CD14-positive monocyte (primary cell): ENCODE measurements around the gene C17orf50. TPM values are rescaled to one million over a fixed set of nuclear protein-coding genes. Genes with fewer than 3 reads are reported as not detected.

Experiments
- DNase-seq, 3 donors: peaks; one replicate each; pipeline ENCODE4 v3.0.0-alpha.2; 2011 to 2022
- H2AFZ ChIP-seq: 2 replicates; pipeline ENCODE4 v1.6.0; 2012; ENCODE audit warnings: mild to moderate bottlenecking, low read depth, low read length, inconsistent platforms; ENCODE audit not compliant: insufficient read depth, poor library complexity, severe bottlenecking
- H3K27ac ChIP-seq, 2 donors: 1 replicate in 1 of 2; 2 replicates in 1 of 2; pipeline ENCODE4 v1.5.1; 2012 to 2013; ENCODE audit warnings: low read length in 2 of 2, control low read depth in 1 of 2, inconsistent platforms in 1 of 2, low read depth in 1 of 2, mild to moderate bottlenecking in 1 of 2
- H3K27me3 ChIP-seq, 2 donors: one replicate each; pipeline versions ENCODE4 v1.6.0 to v1.6.1; 2011 to 2013; ENCODE audit warnings: low read length in 2 of 2; ENCODE audit not compliant: control insufficient read depth in 2 of 2, insufficient read depth in 2 of 2
- H3K36me3 ChIP-seq, 2 donors: replicated peaks in 1 of 2; 1 replicate in 1 of 2; 2 replicates in 1 of 2; pipeline versions ENCODE4 v1.5.1 to v1.6.1; 2012 to 2013; ENCODE audit warnings: low read length in 2 of 2, control low read depth in 1 of 2, inconsistent platforms in 1 of 2, mild to moderate bottlenecking in 1 of 2; ENCODE audit not compliant: insufficient read depth in 2 of 2, control insufficient read depth in 1 of 2
- H3K4me1 ChIP-seq, 2 donors: 1 replicate in 1 of 2; 2 replicates in 1 of 2; pipeline versions ENCODE4 v1.5.1 to v1.6.1; 2012 to 2013; ENCODE audit warnings: low read length in 2 of 2, control low read depth in 1 of 2, inconsistent platforms in 1 of 2, mild to moderate bottlenecking in 1 of 2, moderate library complexity in 1 of 2; ENCODE audit not compliant: insufficient read depth in 2 of 2, control insufficient read depth in 1 of 2
- H3K4me2 ChIP-seq: replicated peaks from 2 replicates; pipeline ENCODE3; 2012; ENCODE audit warnings: low read length, moderate library complexity, mild to moderate bottlenecking; ENCODE audit not compliant: poor library complexity, severe bottlenecking; ENCODE audit errors: extremely low read depth
- H3K4me3 ChIP-seq, 3 experiments: fragments of 200-600 bp in 1 of 3; sonication (generic) in 1 of 3; replicated peaks in 1 of 3; 1 replicate in 2 of 3; 2 replicates in 1 of 3; pipeline ENCODE4 v1.5.1; 2011 to 2013; ENCODE audit warnings: low read length in 3 of 3, mild to moderate bottlenecking in 3 of 3, control low read depth in 2 of 3, low read depth in 2 of 3, inconsistent platforms in 1 of 3, moderate library complexity in 1 of 3
- H3K79me2 ChIP-seq: 2 replicates; pipeline ENCODE4 v1.6.0; 2012; ENCODE audit warnings: mild to moderate bottlenecking, control low read depth, inconsistent platforms, low read length, moderate library complexity; ENCODE audit not compliant: insufficient read depth
- H3K9ac ChIP-seq: 2 replicates; pipeline ENCODE4 v1.6.0; 2017; ENCODE audit warnings: low read length, mild to moderate bottlenecking; ENCODE audit not compliant: insufficient read depth, poor library complexity, severe bottlenecking
- H3K9me3 ChIP-seq, 2 donors: replicated peaks in 1 of 2; 1 replicate in 1 of 2; 2 replicates in 1 of 2; pipeline versions ENCODE4 v1.5.1 to v1.6.1; 2012 to 2013; ENCODE audit warnings: low read length in 2 of 2, control low read depth in 1 of 2; ENCODE audit not compliant: control insufficient read depth in 1 of 2, insufficient read depth in 1 of 2
- H4K20me1 ChIP-seq: 2 replicates; pipeline ENCODE4 v1.6.0; 2012; ENCODE audit warnings: mild to moderate bottlenecking, low read length, control low read depth, moderate library complexity; ENCODE audit not compliant: insufficient read depth
- H3K27ac Mint-ChIP-seq, 7 donors: one replicate each; pipeline ENCODE4 v1.8.0; 2020; ENCODE audit warnings: mild to moderate bottlenecking in 7 of 7, mixed read lengths in 7 of 7, moderate library complexity in 6 of 7, inconsistent platforms in 2 of 7
- H3K27me3 Mint-ChIP-seq, 3 donors: one replicate each; pipeline ENCODE4 v1.8.0; 2021 to 2022; ENCODE audit warnings: low read depth in 3 of 3, mild to moderate bottlenecking in 3 of 3, mixed read lengths in 3 of 3, moderate library complexity in 3 of 3, inconsistent platforms in 1 of 3
- H3K36me3 Mint-ChIP-seq, 2 donors: one replicate each; pipeline ENCODE4 v1.8.0; 2020; ENCODE audit warnings: mixed read lengths in 2 of 2, inconsistent platforms in 1 of 2, mild to moderate bottlenecking in 1 of 2
- H3K4me1 Mint-ChIP-seq: one replicate; pipeline ENCODE4 v1.8.0; 2020; ENCODE audit warnings: mild to moderate bottlenecking, mixed read lengths
- H3K4me3 Mint-ChIP-seq, 2 donors: one replicate each; pipeline ENCODE4 v1.8.0; 2020; ENCODE audit warnings: mild to moderate bottlenecking in 2 of 2, mixed read lengths in 2 of 2, moderate library complexity in 1 of 2
- H3K9me3 Mint-ChIP-seq, 7 donors: one replicate each; pipeline ENCODE4 v1.8.0; 2020 to 2022; ENCODE audit warnings: mixed read lengths in 7 of 7, mild to moderate bottlenecking in 6 of 7, moderate library complexity in 6 of 7, inconsistent platforms in 2 of 7
- WGBS: methylation state at CpG from one replicate; pipeline ENCODE4 v1.1.5; 2013; ENCODE audit warnings: missing lambda C conversion rate; ENCODE audit not compliant: insufficient coverage; 5-methylcytosine and 5-hydroxymethylcytosine counted together
- intact Hi-C, 2 donors: fragments of 100-400 bp; cut with micrococcal nuclease; formaldehyde crosslinking; loops; one replicate each; pipeline versions ENCODE4 v1.15.0 to v1.15.1; 2023
- polyA plus RNA-seq, 3 donors: library from polyadenylated mRNA; depleted of rRNA in 1 of 3; unstranded in 2 of 3; stranded (reverse) in 1 of 3; fragments of 300-500 nt in 2 of 3; fragments of >200 nt in 1 of 3; fragmentation: Illumina TruSeq in 2 of 3; gene quantifications; 1 replicate in 2 of 3; 2 replicates in 1 of 3; pipeline ENCODE4 v1.2.3, GENCODE V29; 2012 to 2021
- TF ChIP-seq, protein P1 (sequence below): fragments of 200-600 bp; IDR thresholded peaks from one replicate; pipeline ENCODE4 v1.8.0; 2022; ENCODE audit warnings: antibody characterized with exemption, mild to moderate bottlenecking

Gene C17orf50
- polyA plus RNA-seq, 3 donors: 0.23 TPM; not detected in 2

GRCh38 chr17:35804658-35805192 lies 44.0 kb downstream of the C17orf50 start:
- peak overlapping the region in 2 of 7 donors; percentile 32 to 72 for H3K27ac Mint-ChIP-seq
- Histone ChIP-seq H4K20me1 (peaks cover under 1% of the 10 kb centered on the region), H3K9ac (no peak overlapping the region), H3K4me1 (peaks cover 16 to 21% of the 10 kb centered on the region in 2 donors), H3K9me3 (no peaks in the 10 kb centered on the region), H3K4me2 (no peak overlapping the region), H3K79me2 (peaks cover 4% of the 10 kb centered on the region), H3K4me3 (no peak overlapping the region), H3K27me3 (no peaks in the 10 kb centered on the region), H2AFZ (no peak overlapping the region), H3K27ac (no peak overlapping the region), H3K36me3 (no peaks in the 10 kb centered on the region)
- no CpG with 5 or more reads among the region's 1 CpG for WGBS
- intact Hi-C loops: loop anchor here (2.0 to 10.0 kb wide), 2 partner anchors 40 to 260 kb away; no protein-coding TSS in a partner anchor
- no peaks in the 10 kb centered on the region for H3K9me3 Mint-ChIP-seq
- H3K4me1 Mint-ChIP-seq: peaks cover 25% of the 10 kb centered on the region
- peak; percentile 49 to 71 (median 62) for DNase-seq
- peaks cover 1 to 8% (median 8%) of the 10 kb centered on the region in 3 donors for H3K27me3 Mint-ChIP-seq
- H3K36me3 Mint-ChIP-seq: peaks cover 0 to 2% of the 10 kb centered on the region in 2 donors
- TF ChIP-seq, protein P1, sequence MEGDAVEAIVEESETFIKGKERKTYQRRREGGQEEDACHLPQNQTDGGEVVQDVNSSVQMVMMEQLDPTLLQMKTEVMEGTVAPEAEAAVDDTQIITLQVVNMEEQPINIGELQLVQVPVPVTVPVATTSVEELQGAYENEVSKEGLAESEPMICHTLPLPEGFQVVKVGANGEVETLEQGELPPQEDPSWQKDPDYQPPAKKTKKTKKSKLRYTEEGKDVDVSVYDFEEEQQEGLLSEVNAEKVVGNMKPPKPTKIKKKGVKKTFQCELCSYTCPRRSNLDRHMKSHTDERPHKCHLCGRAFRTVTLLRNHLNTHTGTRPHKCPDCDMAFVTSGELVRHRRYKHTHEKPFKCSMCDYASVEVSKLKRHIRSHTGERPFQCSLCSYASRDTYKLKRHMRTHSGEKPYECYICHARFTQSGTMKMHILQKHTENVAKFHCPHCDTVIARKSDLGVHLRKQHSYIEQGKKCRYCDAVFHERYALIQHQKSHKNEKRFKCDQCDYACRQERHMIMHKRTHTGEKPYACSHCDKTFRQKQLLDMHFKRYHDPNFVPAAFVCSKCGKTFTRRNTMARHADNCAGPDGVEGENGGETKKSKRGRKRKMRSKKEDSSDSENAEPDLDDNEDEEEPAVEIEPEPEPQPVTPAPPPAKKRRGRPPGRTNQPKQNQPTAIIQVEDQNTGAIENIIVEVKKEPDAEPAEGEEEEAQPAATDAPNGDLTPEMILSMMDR: peak; percentile 61
- H3K4me3 Mint-ChIP-seq: no peak overlapping the region

DNA sequence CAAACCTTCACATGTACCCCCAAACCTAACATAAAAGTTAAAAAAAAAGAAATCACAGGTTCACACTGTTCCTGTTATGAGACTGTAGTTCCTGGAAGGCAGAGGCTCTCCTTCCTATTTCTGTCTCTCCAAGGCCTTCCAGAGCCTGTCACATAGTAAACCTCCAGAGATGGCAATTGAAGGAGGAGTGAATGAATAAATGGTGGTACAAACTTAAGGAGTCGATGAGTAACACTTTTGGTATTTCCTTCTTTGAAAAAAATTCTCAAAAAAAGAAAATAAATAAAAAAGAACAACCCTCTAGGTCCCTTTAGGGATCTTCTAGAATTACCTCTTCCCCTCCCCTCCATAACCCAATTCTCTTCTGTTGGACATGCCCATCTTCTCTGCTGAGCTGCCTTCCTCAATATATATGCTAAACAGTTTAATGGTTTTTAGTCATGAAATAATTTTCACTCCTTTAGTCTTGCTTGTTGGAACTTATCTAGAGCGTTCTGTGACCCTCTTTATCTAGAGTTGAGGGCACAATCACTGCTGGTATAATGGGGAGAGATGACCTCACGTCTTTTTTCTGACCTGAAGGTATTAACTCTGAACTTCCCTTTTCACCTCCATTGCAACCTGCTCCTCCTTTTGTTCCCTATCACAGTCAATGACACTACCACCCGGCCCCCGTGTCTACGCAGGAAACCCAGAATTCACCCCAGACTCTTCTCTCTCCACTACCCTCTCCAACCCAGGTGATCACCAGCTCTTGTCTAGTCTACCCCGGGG lies 46.9 kb downstream of the C17orf50 start:
- Histone ChIP-seq H3K4me1 (peaks cover 28 to 41% of the 10 kb centered on the region in 2 donors), H3K4me2 (no peak overlapping the region), H3K36me3 (no peaks in the 10 kb centered on the region), H3K79me2 (peaks cover 33% of the 10 kb centered on the region), H3K9ac (no peak overlapping the region), H3K9me3 (no peaks in the 10 kb centered on the region), H3K27me3 (no peaks in the 10 kb centered on the region), H3K27ac (no peak overlapping the region), H2AFZ (no peak overlapping the region), H4K20me1 (peaks cover 26% of the 10 kb centered on the region), H3K4me3 (no peak overlapping the region)
- peaks cover 0 to 2% of the 10 kb centered on the region in 2 donors for H3K36me3 Mint-ChIP-seq
- H3K27me3 Mint-ChIP-seq: peaks cover 0 to 1% (median 0%) of the 10 kb centered on the region in 3 donors
- no peak for DNase-seq
- intact Hi-C loops: loop anchor here in 1 of 2 donors (2.0 to 10.0 kb wide), 2 partner anchors 43 to 263 kb away; no protein-coding TSS in a partner anchor
- no peaks in the 10 kb centered on the region for H3K9me3 Mint-ChIP-seq
- peaks cover 38% of the 10 kb centered on the region for H3K4me1 Mint-ChIP-seq
- WGBS: 78% methylated on average over 4 of the region's 7 CpGs
- H3K27ac Mint-ChIP-seq: peak overlapping the region in 1 of 7 donors; percentile 60
- H3K4me3 Mint-ChIP-seq: peak overlapping the region in 1 of 2 donors; percentile 96
- TF ChIP-seq, protein P1: no peak
